T-helper 2 cell treated with Interferon-gamma antibody and Interleukin-4, amounts not matched to agents 5 μg/mL and 100 μg/mL, for 36 hours (primary cell): ENCODE data around the gene ZBTB46.
"Not testable (repeated sequence)": the region's sequence is repeated elsewhere in the genome, so short reads cannot be mapped to it uniquely, and the experiment has no call there.

Experiments used
- DNase-seq: peaks from one replicate; pipeline ENCODE4 v3.0.0; 2021; ENCODE audit warnings: low spot score
- H3K27ac Mint-ChIP-seq: one replicate; pipeline ENCODE4 v1.8.0; 2021; ENCODE audit warnings: mild to moderate bottlenecking, mixed read lengths
- H3K27me3 Mint-ChIP-seq: one replicate; pipeline ENCODE4 v1.8.0; 2021; ENCODE audit warnings: low read depth, mixed read lengths
- H3K36me3 Mint-ChIP-seq: one replicate; pipeline ENCODE4 v1.8.0; 2021; ENCODE audit warnings: low read depth, mixed read lengths
- H3K4me1 Mint-ChIP-seq: one replicate; pipeline ENCODE4 v1.8.0; 2021; ENCODE audit warnings: low read depth, mixed read lengths
- H3K4me3 Mint-ChIP-seq: one replicate; pipeline ENCODE4 v1.8.0; 2022; ENCODE audit warnings: mild to moderate bottlenecking, moderate library complexity, mixed read lengths
- H3K9me3 Mint-ChIP-seq: one replicate; pipeline ENCODE4 v1.8.0; 2021; ENCODE audit warnings: mixed read lengths

The ZBTB46 gene

GRCh38 chr20:63830841-63831588 lies at the start of gene ZBTB46:
TSS of gene ZBTB46 (minus strand) at chr20:63831264. CDS start at chr20:63790757, 40,507 bp downstream.
- peak; percentile 46 for DNase-seq
- Mint-ChIP-seq H3K36me3 (no peaks in the 10 kb centered on the region), H3K4me1 (peaks cover 8% of the 10 kb centered on the region), H3K27me3 (peaks cover 48% of the 10 kb centered on the region), H3K9me3 (no peaks in the 10 kb centered on the region), H3K4me3 (peak within 1 kb of the TSS; percentile 86), H3K27ac (no peak within 1 kb of the TSS)

GRCh38 chr20:63878899-63879663 lies 48.0 kb upstream of the ZBTB46 start:
- Mint-ChIP-seq H3K36me3 (peaks cover 23% of the 10 kb centered on the region), H3K27me3 (no peaks in the 10 kb centered on the region), H3K4me1 (no peaks in the 10 kb centered on the region), H3K9me3 (no peaks in the 10 kb centered on the region), H3K27ac (no peak overlapping the region), H3K4me3 (no peak overlapping the region)
- no peak for DNase-seq

- Mint-ChIP-seq H3K4me1 (peaks cover 4% of the 10 kb centered on the region), H3K4me3 (no peak overlapping the region), H3K36me3 (peaks cover 27% of the 10 kb centered on the region), H3K9me3 (no peaks in the 10 kb centered on the region), H3K27me3 (no peaks in the 10 kb centered on the region), H3K27ac (no peak overlapping the region)
- no peak for DNase-seq
Observed at GRCh38 chr20:63877755-63878470, 46.8 kb upstream of the ZBTB46 start.

GRCh38 chr20:63876489-63877036 lies 45.5 kb upstream of the ZBTB46 start:
- no peak overlapping the region for H3K4me3 Mint-ChIP-seq
- H3K27me3 Mint-ChIP-seq: no peaks in the 10 kb centered on the region
- H3K9me3 Mint-ChIP-seq: no peaks in the 10 kb centered on the region
- no peak for DNase-seq
- peaks cover 31% of the 10 kb centered on the region for H3K36me3 Mint-ChIP-seq
- H3K27ac Mint-ChIP-seq: peak overlapping the region; percentile 17
- peaks cover 4% of the 10 kb centered on the region for H3K4me1 Mint-ChIP-seq

GRCh38 chr20:63874241-63874640 lies 43.2 kb upstream of the ZBTB46 start:
- H3K4me3 Mint-ChIP-seq, H3K9me3 Mint-ChIP-seq, DNase-seq, H3K4me1 Mint-ChIP-seq, H3K27me3 Mint-ChIP-seq: not testable (repeated sequence)
- H3K36me3 Mint-ChIP-seq: peaks cover 38% of the 10 kb centered on the region
- peak overlapping the region; percentile 93 for H3K27ac Mint-ChIP-seq

- peak; percentile 56 for DNase-seq
- no peaks in the 10 kb centered on the region for H3K9me3 Mint-ChIP-seq
- peaks cover 38% of the 10 kb centered on the region for H3K36me3 Mint-ChIP-seq
- H3K4me1 Mint-ChIP-seq: peaks cover 4% of the 10 kb centered on the region
- H3K4me3 Mint-ChIP-seq: peak overlapping the region; percentile 3
- H3K27ac Mint-ChIP-seq: peak overlapping the region; percentile 93
- no peaks in the 10 kb centered on the region for H3K27me3 Mint-ChIP-seq
Observed at GRCh38 chr20:63873477-63873971, 42.5 kb upstream of the ZBTB46 start.

GRCh38 chr20:63868264-63868663 lies 37.2 kb upstream of the ZBTB46 start:
- Mint-ChIP-seq H3K4me3 (no peak overlapping the region), H3K9me3 (no peaks in the 10 kb centered on the region), H3K27me3 (no peaks in the 10 kb centered on the region), H3K36me3 (peaks cover 24% of the 10 kb centered on the region), H3K27ac (no peak overlapping the region), H3K4me1 (peaks cover 10% of the 10 kb centered on the region)
- no peak for DNase-seq

- not testable (repeated sequence) for H3K9me3 Mint-ChIP-seq, H3K27me3 Mint-ChIP-seq, DNase-seq, H3K27ac Mint-ChIP-seq
- H3K4me3 Mint-ChIP-seq: peak overlapping the region; percentile 90
- H3K36me3 Mint-ChIP-seq: peaks cover 24% of the 10 kb centered on the region
- H3K4me1 Mint-ChIP-seq: peaks cover 13% of the 10 kb centered on the region
Observed at GRCh38 chr20:63867042-63867441, 36.0 kb upstream of the ZBTB46 start.

- Mint-ChIP-seq H3K4me3 (peak within 1 kb of the TSS; percentile 90), H3K27me3 (no peaks in the 10 kb centered on the region), H3K36me3 (peaks cover 28% of the 10 kb centered on the region), H3K9me3 (no peaks in the 10 kb centered on the region), H3K4me1 (peaks cover 13% of the 10 kb centered on the region), H3K27ac (peak within 1 kb of the TSS; percentile 97)
- peak; percentile 98 for DNase-seq
Observed at GRCh38 chr20:63864978-63865640, 34.0 kb upstream of the ZBTB46 start, which contains the start of gene TPD52L2. TSS of gene TPD52L2 (plus strand) at chr20:63865270. CDS start at chr20:63865366, 96 bp downstream.

- Mint-ChIP-seq H3K4me1 (peaks cover 13% of the 10 kb centered on the region), H3K9me3 (no peaks in the 10 kb centered on the region), H3K27ac (peak overlapping the region; percentile 97), H3K4me3 (peak overlapping the region; percentile 90), H3K36me3 (peaks cover 26% of the 10 kb centered on the region), H3K27me3 (no peaks in the 10 kb centered on the region)
- no peak for DNase-seq
Observed at GRCh38 chr20:63864545-63864977, 33.5 kb upstream of the ZBTB46 start.

- peak; percentile 81 for DNase-seq
- Mint-ChIP-seq H3K27me3 (no peaks in the 10 kb centered on the region), H3K4me3 (peak overlapping the region; percentile 90), H3K36me3 (peaks cover 22% of the 10 kb centered on the region), H3K4me1 (peaks cover 13% of the 10 kb centered on the region), H3K9me3 (no peaks in the 10 kb centered on the region), H3K27ac (peak overlapping the region; percentile 97)
Observed at GRCh38 chr20:63863798-63864544, 32.9 kb upstream of the ZBTB46 start.

GRCh38 chr20:63863021-63863797 lies 32.1 kb upstream of the ZBTB46 start:
- H3K9me3 Mint-ChIP-seq: no peaks in the 10 kb centered on the region
- H3K27me3 Mint-ChIP-seq: no peaks in the 10 kb centered on the region
- DNase-seq: no peak
- H3K4me1 Mint-ChIP-seq: peaks cover 14% of the 10 kb centered on the region
- peaks cover 21% of the 10 kb centered on the region for H3K36me3 Mint-ChIP-seq
- peak overlapping the region; percentile 90 for H3K4me3 Mint-ChIP-seq
- peak overlapping the region; percentile 97 for H3K27ac Mint-ChIP-seq
